ENCODE results near the gene BRPF3. TPM values are rescaled to one million over a fixed set of nuclear protein-coding genes. Genes with fewer than 3 reads are reported as not detected.

The BRPF3 gene
- total and polyA plus RNA-seq, 9 of the 15 experiments (the other 6 are each of a cell fraction or from before 2014, with no cell fraction given) = 2.2 to 19.3 (median 8.0) TPM

- no peaks in the 10 kb centered on the region for H3K9me3 ChIP-seq (replicated peaks; ENCODE audit: control insufficient read depth, insufficient read depth, low read depth, low read length)
- H3K27ac ChIP-seq (ENCODE audit: extremely low read depth, low read depth, low read length) = no peak within 1 kb of the TSS
- ATAC-seq (peak; percentile 43; the same call in 2 of the 3 replicates), DNase-seq (ENCODE audit: extremely low read depth in 1 of 4, low spot score in 3 of 4) (no peak), FAIRE-seq (no peak)
- H3K36me3 ChIP-seq (ENCODE audit: control insufficient read depth, insufficient read depth, low read length) = no peaks in the 10 kb centered on the region
- ChIA-PET CTCF (ENCODE audit: low intra/inter-chr PET ratio) (no interaction called here), POLR2A (interaction anchor here (0.6 to 0.9 kb wide), 4 partner anchors 14 to 217 kb away, joined by 3 to 4 read pairs (median 3); no protein-coding TSS in a partner anchor)
- intact Hi-C loops (cut with micrococcal nuclease) (no loop called here), in situ Hi-C loops (cut with MboI) (no loop called here)
- no peak within 1 kb of the TSS for H2AFZ ChIP-seq (ENCODE audit: low read depth, low read length)
- no peak within 1 kb of the TSS for H3K4me2 ChIP-seq (ENCODE audit: insufficient read depth, low read length)
- no peak within 1 kb of the TSS for H3K4me3 ChIP-seq
- no peaks in the 10 kb centered on the region for H3K79me2 ChIP-seq (ENCODE audit: control insufficient read depth, insufficient read depth, low read length)
- H4K20me1 ChIP-seq (replicated peaks; ENCODE audit: control insufficient read depth, insufficient read depth, low read length) = 0 out of 2 replicates have a peak, but pooled peaks cover 5% of the 10 kb centered on the region
- no TSS peak for BruUV-seq (replicated peaks)
- peaks cover 6 to 22% of the 10 kb centered on the region in 2 experiments; a peak in 4 of 5 replicates for H3K4me1 ChIP-seq (replicated peaks in 1 of 2; ENCODE audit: control insufficient read depth in 2 of 2, insufficient read depth in 2 of 2, low read length in 2 of 2)
- H3K9me1 ChIP-seq (ENCODE audit: control insufficient read depth, insufficient read depth, low read length) = no peaks in the 10 kb centered on the region
- peaks cover 52 to 71% of the 10 kb centered on the region in 2 experiments for H3K27me3 ChIP-seq (ENCODE audit: control insufficient read depth in 2 of 2, insufficient read depth in 2 of 2, low read length in 2 of 2)
- H3K9ac ChIP-seq (ENCODE audit: insufficient read depth in 1 of 2, low read depth in 2 of 2, low read length in 2 of 2) = peak within 1 kb of the TSS in 1 of 2 experiments; percentile 57; a peak in 2 of 4 replicates
- 12% methylated on average over 32 of the region's 32 CpGs for WGBS (ENCODE audit: insufficient coverage, low coverage, missing lambda C conversion rate)
- TF ChIP-seq, protein P1, sequence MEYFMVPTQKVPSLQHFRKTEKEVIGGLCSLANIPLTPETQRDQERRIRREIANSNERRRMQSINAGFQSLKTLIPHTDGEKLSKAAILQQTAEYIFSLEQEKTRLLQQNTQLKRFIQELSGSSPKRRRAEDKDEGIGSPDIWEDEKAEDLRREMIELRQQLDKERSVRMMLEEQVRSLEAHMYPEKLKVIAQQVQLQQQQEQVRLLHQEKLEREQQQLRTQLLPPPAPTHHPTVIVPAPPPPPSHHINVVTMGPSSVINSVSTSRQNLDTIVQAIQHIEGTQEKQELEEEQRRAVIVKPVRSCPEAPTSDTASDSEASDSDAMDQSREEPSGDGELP (CRISPR knock-in tag; IDR thresholded peaks at IDR 0.05; ENCODE audit: borderline replicate concordance) = 0 out of 2 replicates have a peak, but pooled peaks have one; percentile 23
- TF ChIP-seq CEBPG (CRISPR knock-in tag; IDR thresholded peaks at IDR 0.05) (no peak), CEBPG (tag; conservative IDR thresholded peaks at IDR 0.05 in 1 of 2, IDR thresholded peaks at IDR 0.05 in 1 of 2) (peak in 1 of 2 experiments; percentile 59; a peak in 1 of 4 replicates), E4F1 (CRISPR knock-in tag; IDR thresholded peaks at IDR 0.05; ENCODE audit: borderline replicate concordance) (no peak), PML (IDR thresholded peaks at IDR 0.05; ENCODE audit: low read length) (no peak), CREM (IDR thresholded peaks at IDR 0.05; ENCODE audit: low read depth) (no peak), HNRNPH1 (optimal IDR thresholded peaks at IDR 0.05; ENCODE audit: low read depth, low read length) (no peak), CBX5 (IDR thresholded peaks at IDR 0.05; ENCODE audit: borderline replicate concordance, low read depth) (no peak), ZC3H4 (CRISPR knock-in tag; IDR thresholded peaks at IDR 0.05; ENCODE audit: borderline replicate concordance) (no peak), POLR2B (IDR thresholded peaks at IDR 0.05; ENCODE audit: low read depth, partially characterized antibody) (no peak), CEBPB (tag; IDR thresholded peaks at IDR 0.05) (peak; percentile 76)
- TF ChIP-seq, protein P2, sequence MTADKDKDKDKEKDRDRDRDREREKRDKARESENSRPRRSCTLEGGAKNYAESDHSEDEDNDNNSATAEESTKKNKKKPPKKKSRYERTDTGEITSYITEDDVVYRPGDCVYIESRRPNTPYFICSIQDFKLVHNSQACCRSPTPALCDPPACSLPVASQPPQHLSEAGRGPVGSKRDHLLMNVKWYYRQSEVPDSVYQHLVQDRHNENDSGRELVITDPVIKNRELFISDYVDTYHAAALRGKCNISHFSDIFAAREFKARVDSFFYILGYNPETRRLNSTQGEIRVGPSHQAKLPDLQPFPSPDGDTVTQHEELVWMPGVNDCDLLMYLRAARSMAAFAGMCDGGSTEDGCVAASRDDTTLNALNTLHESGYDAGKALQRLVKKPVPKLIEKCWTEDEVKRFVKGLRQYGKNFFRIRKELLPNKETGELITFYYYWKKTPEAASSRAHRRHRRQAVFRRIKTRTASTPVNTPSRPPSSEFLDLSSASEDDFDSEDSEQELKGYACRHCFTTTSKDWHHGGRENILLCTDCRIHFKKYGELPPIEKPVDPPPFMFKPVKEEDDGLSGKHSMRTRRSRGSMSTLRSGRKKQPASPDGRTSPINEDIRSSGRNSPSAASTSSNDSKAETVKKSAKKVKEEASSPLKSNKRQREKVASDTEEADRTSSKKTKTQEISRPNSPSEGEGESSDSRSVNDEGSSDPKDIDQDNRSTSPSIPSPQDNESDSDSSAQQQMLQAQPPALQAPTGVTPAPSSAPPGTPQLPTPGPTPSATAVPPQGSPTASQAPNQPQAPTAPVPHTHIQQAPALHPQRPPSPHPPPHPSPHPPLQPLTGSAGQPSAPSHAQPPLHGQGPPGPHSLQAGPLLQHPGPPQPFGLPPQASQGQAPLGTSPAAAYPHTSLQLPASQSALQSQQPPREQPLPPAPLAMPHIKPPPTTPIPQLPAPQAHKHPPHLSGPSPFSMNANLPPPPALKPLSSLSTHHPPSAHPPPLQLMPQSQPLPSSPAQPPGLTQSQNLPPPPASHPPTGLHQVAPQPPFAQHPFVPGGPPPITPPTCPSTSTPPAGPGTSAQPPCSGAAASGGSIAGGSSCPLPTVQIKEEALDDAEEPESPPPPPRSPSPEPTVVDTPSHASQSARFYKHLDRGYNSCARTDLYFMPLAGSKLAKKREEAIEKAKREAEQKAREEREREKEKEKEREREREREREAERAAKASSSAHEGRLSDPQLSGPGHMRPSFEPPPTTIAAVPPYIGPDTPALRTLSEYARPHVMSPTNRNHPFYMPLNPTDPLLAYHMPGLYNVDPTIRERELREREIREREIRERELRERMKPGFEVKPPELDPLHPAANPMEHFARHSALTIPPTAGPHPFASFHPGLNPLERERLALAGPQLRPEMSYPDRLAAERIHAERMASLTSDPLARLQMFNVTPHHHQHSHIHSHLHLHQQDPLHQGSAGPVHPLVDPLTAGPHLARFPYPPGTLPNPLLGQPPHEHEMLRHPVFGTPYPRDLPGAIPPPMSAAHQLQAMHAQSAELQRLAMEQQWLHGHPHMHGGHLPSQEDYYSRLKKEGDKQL (CRISPR knock-in tag; IDR thresholded peaks at IDR 0.05; ENCODE audit: borderline replicate concordance) = no peak
Measured at GRCh38 chr6:36269834-36270705, 73.5 kb downstream of the BRPF3 start, which contains the start of gene PNPLA1. PNPLA1 (plus strand) TSS chr6:36270060; CDS start chr6:36270460, 400 bp downstream.
